Measurements from ENCODE around the gene PPFIA4. TPM values are rescaled to one million over a fixed set of nuclear protein-coding genes. Genes with fewer than 3 reads are reported as not detected.

Gene PPFIA4
- total RNA-seq, 1 experiment from 2014 or later: 10.8 TPM

- CTCF ChIA-PET: interaction anchor here (1.0 to 4.5 kb wide), 12 partner anchors 10 to 141 kb away, joined by 3 to 58 read pairs (median 4); no protein-coding TSS in a partner anchor
- H3K9me2 ChIP-seq (ENCODE audit: insufficient read depth): no peaks in the 10 kb centered on the region
- H3K27me3 ChIP-seq (ENCODE audit: insufficient read depth, low read length): peaks cover 7% of the 10 kb centered on the region; the same call in 1 of the 2 replicates
These were observed 101.6 kb downstream of the PPFIA4 start, which contains the start of gene ADORA1 for GRCh38 chr1:203127666-203128430. TSS of gene ADORA1 (plus strand) at chr1:203127726. CDS start at chr1:203128842, 1,116 bp downstream.

More at GRCh38 chr1:203127666-203128430, 101.6 kb downstream of the PPFIA4 start, which contains the start of gene ADORA1:
- ATAC-seq (peak; percentile 92), DNase-seq (ENCODE audit: low read depth, low spot score) (peak; percentile 10)
- ChIA-PET RAD21 (ENCODE audit: low non-redundant PET in 1 of 2, low total read pairs in 2 of 2, uncharacterized antibody in 2 of 2, unreplicated experiment in 2 of 2) (interaction anchor here (0.7 to 1.7 kb wide), 6 partner anchors 9 to 94 kb away, joined by 3 to 9 read pairs (median 4); no protein-coding TSS in a partner anchor), POLR2A (no interaction called here)
- peak within 1 kb of the TSS; percentile 95 for H3K4me2 ChIP-seq (ENCODE audit: low read length)
- no TSS peak for BruUV-seq (replicated peaks)
- H3K4me1 ChIP-seq (ENCODE audit: control insufficient read depth in 1 of 2, insufficient read depth in 2 of 2, low read length in 2 of 2): peaks cover 25 to 58% of the 10 kb centered on the region in 2 experiments; a peak in 3 of 4 replicates
- intact Hi-C loops (cut with micrococcal nuclease): no loop called here
- H3K27ac ChIP-seq (ENCODE audit: low read depth, low read length): no peak within 1 kb of the TSS; the same call in 1 of the 2 replicates
- no peaks in the 10 kb centered on the region for H3K79me2 ChIP-seq (ENCODE audit: insufficient read depth, low read length)
- TF ChIP-seq ELF1 (IDR thresholded peaks at IDR 0.05; ENCODE audit: borderline replicate concordance, low read depth): no peak
- TF ChIP-seq ZBTB33 (IDR thresholded peaks at IDR 0.05; ENCODE audit: extremely low read depth, insufficient replicate concordance, low read length): no peak
- peak; percentile 40 for TF ChIP-seq TCF7L2 (IDR thresholded peaks at IDR 0.05; ENCODE audit: borderline replicate concordance, extremely low read depth, insufficient read depth, insufficient read length)
- no peak for TF ChIP-seq ZNF274 (IDR thresholded peaks at IDR 0.05; ENCODE audit: low read depth, low read length)
- no peak for TF ChIP-seq JUND (IDR thresholded peaks at IDR 0.05)
- no peak for TF ChIP-seq CEBPB (IDR thresholded peaks at IDR 0.05; ENCODE audit: low read depth)
- TF ChIP-seq, protein P1, sequence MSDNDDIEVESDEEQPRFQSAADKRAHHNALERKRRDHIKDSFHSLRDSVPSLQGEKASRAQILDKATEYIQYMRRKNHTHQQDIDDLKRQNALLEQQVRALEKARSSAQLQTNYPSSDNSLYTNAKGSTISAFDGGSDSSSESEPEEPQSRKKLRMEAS (IDR thresholded peaks at IDR 0.05): peak; percentile 81
- no peak for TF ChIP-seq FOSL1 (IDR thresholded peaks at IDR 0.05; ENCODE audit: low read depth)
- peak; percentile 51 for TF ChIP-seq POLR2AphosphoS5 (IDR thresholded peaks at IDR 0.05; ENCODE audit: low read depth, low read length)
- TF ChIP-seq CTCF (IDR thresholded peaks at IDR 0.05 in 2 of 3, conservative IDR thresholded peaks at IDR 0.05 in 1 of 3; ENCODE audit: borderline replicate concordance in 1 of 3, insufficient read depth in 1 of 3, low read depth in 2 of 3, low read length in 2 of 3): 0 out of 6 replicates have a peak, but pooled peaks of 1 of the 3 experiments have one; percentile 14
- TF ChIP-seq SRF (IDR thresholded peaks at IDR 0.05; ENCODE audit: low read depth): no peak
- H3K4me3 ChIP-seq (replicated peaks in 1 of 2; ENCODE audit: low read depth in 1 of 2, low read length in 2 of 2): peak within 1 kb of the TSS; percentile 56 to 64
- no peaks in the 10 kb centered on the region for H3K36me3 ChIP-seq (ENCODE audit: control insufficient read depth in 1 of 2, insufficient read depth in 2 of 2, low read length in 2 of 2)
- H4K20me1 ChIP-seq (ENCODE audit: insufficient read depth): no peaks in the 10 kb centered on the region
- H3K9ac ChIP-seq (ENCODE audit: low read length): peak within 1 kb of the TSS; percentile 60
- H3K9me3 ChIP-seq (ENCODE audit: control insufficient read depth in 1 of 2, insufficient read depth in 1 of 2, low read depth in 1 of 2, low read length in 2 of 2): no peaks in the 10 kb centered on the region
- peak within 1 kb of the TSS; percentile 94 for H2AFZ ChIP-seq (ENCODE audit: low read depth, low read length, poor library complexity, severe bottlenecking)

All from HCT116 (cell line).